Osteocyte (in vitro differentiated cells): ENCODE results near the gene ABHD4. TPM values are rescaled to one million over a fixed set of nuclear protein-coding genes. Genes with fewer than 3 reads are reported as not detected.

Experiments used
- DNase-seq: peaks from one replicate; pipeline ENCODE4 v3.0.0; 2021; ENCODE audit warnings: mixed read lengths; ENCODE audit not compliant: unreplicated experiment; ENCODE audit errors: extremely low spot score
- H3K27ac Mint-ChIP-seq: one replicate; pipeline ENCODE4 v1.8.0; 2021; ENCODE audit warnings: mild to moderate bottlenecking, mixed read lengths; ENCODE audit not compliant: unreplicated experiment
- H3K27me3 Mint-ChIP-seq: one replicate; pipeline ENCODE4 v1.8.0; 2021; ENCODE audit warnings: mixed read lengths; ENCODE audit not compliant: unreplicated experiment
- H3K36me3 Mint-ChIP-seq: one replicate; pipeline ENCODE4 v1.8.0; 2021; ENCODE audit warnings: mixed read lengths; ENCODE audit not compliant: unreplicated experiment
- H3K4me1 Mint-ChIP-seq: one replicate; pipeline ENCODE4 v1.8.0; 2021; ENCODE audit warnings: mixed read lengths; ENCODE audit not compliant: unreplicated experiment
- H3K4me3 Mint-ChIP-seq: one replicate; pipeline ENCODE4 v1.8.0; 2021; ENCODE audit warnings: mild to moderate bottlenecking, moderate library complexity, mixed read lengths; ENCODE audit not compliant: unreplicated experiment
- H3K9me3 Mint-ChIP-seq: one replicate; pipeline ENCODE4 v1.8.0; 2021; ENCODE audit warnings: mixed read lengths; ENCODE audit not compliant: unreplicated experiment
- CTCF ChIP-seq: fragments of 200-600 bp; sonication (generic); IDR thresholded peaks from 2 replicates; pipeline ENCODE4 v1.5.0; 2021; ENCODE audit warnings: antibody characterized with exemption, mild to moderate bottlenecking, moderate library complexity
- total RNA-seq: library from RNA; stranded (reverse); gene quantifications from 2 replicates; pipeline ENCODE4 v1.2.1, GENCODE V29; 2021

ABHD4 gene
- total RNA-seq, 1 donor from 2014 or later = 74.1 TPM

- peak; percentile 100 for DNase-seq
- H3K9me3 Mint-ChIP-seq = no peaks in the 10 kb centered on the region
- TF ChIP-seq CTCF = no peak
- H3K4me3 Mint-ChIP-seq = peak within 1 kb of the TSS; percentile 97
- H3K27me3 Mint-ChIP-seq = peaks cover 26% of the 10 kb centered on the region
- H3K27ac Mint-ChIP-seq = peak within 1 kb of the TSS; percentile 100
- H3K4me1 Mint-ChIP-seq = peaks cover 48% of the 10 kb centered on the region
- peaks cover 12% of the 10 kb centered on the region for H3K36me3 Mint-ChIP-seq
Measured at GRCh38 chr14:22589096-22589839, 8.8 kb upstream of the ABHD4 start, which contains the start of gene DAD1. TSS of gene DAD1 (minus strand) at chr14:22589224. CDS start at chr14:22589157, 67 bp downstream.

GRCh38 chr14:22593189-22593588, 4.9 kb upstream of the ABHD4 start:
- Mint-ChIP-seq H3K36me3 (no peaks in the 10 kb centered on the region), H3K4me1 (peaks cover 15% of the 10 kb centered on the region), H3K27me3 (peaks cover 38% of the 10 kb centered on the region), H3K27ac (no peak overlapping the region), H3K9me3 (no peaks in the 10 kb centered on the region), H3K4me3 (no peak overlapping the region)
- no peak for DNase-seq
- no peak for TF ChIP-seq CTCF

- DNase-seq = no peak
- Mint-ChIP-seq H3K4me1 (peaks cover 15% of the 10 kb centered on the region), H3K27me3 (peaks cover 38% of the 10 kb centered on the region), H3K9me3 (no peaks in the 10 kb centered on the region), H3K36me3 (no peaks in the 10 kb centered on the region), H3K27ac (no peak overlapping the region), H3K4me3 (no peak overlapping the region)
- TF ChIP-seq CTCF = no peak
Measured at GRCh38 chr14:22593601-22594000, 4.5 kb upstream of the ABHD4 start.

GRCh38 chr14:22594156-22594716, 3.9 kb upstream of the ABHD4 start:
- no peak for TF ChIP-seq CTCF
- peaks cover 38% of the 10 kb centered on the region for H3K27me3 Mint-ChIP-seq
- no peak overlapping the region for H3K27ac Mint-ChIP-seq
- H3K36me3 Mint-ChIP-seq = no peaks in the 10 kb centered on the region
- DNase-seq = no peak
- no peaks in the 10 kb centered on the region for H3K9me3 Mint-ChIP-seq
- no peak overlapping the region for H3K4me3 Mint-ChIP-seq
- peaks cover 20% of the 10 kb centered on the region for H3K4me1 Mint-ChIP-seq

GRCh38 chr14:22596354-22596879, 1.7 kb upstream of the ABHD4 start:
- no peak overlapping the region for H3K27ac Mint-ChIP-seq
- no peak for TF ChIP-seq CTCF
- DNase-seq = no peak
- peaks cover 38% of the 10 kb centered on the region for H3K27me3 Mint-ChIP-seq
- H3K9me3 Mint-ChIP-seq = no peaks in the 10 kb centered on the region
- no peaks in the 10 kb centered on the region for H3K36me3 Mint-ChIP-seq
- no peak overlapping the region for H3K4me3 Mint-ChIP-seq
- peaks cover 29% of the 10 kb centered on the region for H3K4me1 Mint-ChIP-seq
